ENCODE measurements around the gene TMEM42.

Gene TMEM42

GRCh38 chr3:44875596-44875995 lies 13.9 kb downstream of the TMEM42 start:
- no peak for FAIRE-seq

- no peak for FAIRE-seq
These were observed 15.6 kb downstream of the TMEM42 start for GRCh38 chr3:44877333-44877732.

- no peak for FAIRE-seq
These were observed 18.6 kb downstream of the TMEM42 start for GRCh38 chr3:44880284-44880683.

GRCh38 chr3:44883213-44883955 lies 21.7 kb downstream of the TMEM42 start:
- no peak for FAIRE-seq

- no peak for FAIRE-seq
These were observed 22.3 kb downstream of the TMEM42 start for GRCh38 chr3:44883999-44884431.

- FAIRE-seq: no peak
These were observed 23.9 kb downstream of the TMEM42 start for GRCh38 chr3:44885618-44886017.

- no peak for FAIRE-seq
These were observed 24.8 kb downstream of the TMEM42 start for GRCh38 chr3:44886561-44886960.

GRCh38 chr3:44887101-44887500 lies 25.4 kb downstream of the TMEM42 start:
- FAIRE-seq: no peak

GRCh38 chr3:44890258-44890657 lies 28.5 kb downstream of the TMEM42 start:
- no peak for FAIRE-seq

- FAIRE-seq: no peak
These were observed 29.1 kb downstream of the TMEM42 start for GRCh38 chr3:44890852-44891251.

GRCh38 chr3:44892689-44893088 lies 31.0 kb downstream of the TMEM42 start:
- FAIRE-seq: no peak

GRCh38 chr3:44893097-44893496 lies 31.4 kb downstream of the TMEM42 start:
- no peak for FAIRE-seq

- no peak for FAIRE-seq
These were observed 32.8 kb downstream of the TMEM42 start for GRCh38 chr3:44894485-44894884.

- FAIRE-seq: no peak
These were observed 34.7 kb downstream of the TMEM42 start for GRCh38 chr3:44896440-44896839.

GRCh38 chr3:44899683-44900367 lies 38.1 kb downstream of the TMEM42 start:
- FAIRE-seq: no peak

GRCh38 chr3:44902628-44903027 lies 40.9 kb downstream of the TMEM42 start:
- no peak for FAIRE-seq

GRCh38 chr3:44903314-44903713 lies 41.6 kb downstream of the TMEM42 start:
- no peak for FAIRE-seq

GRCh38 chr3:44903751-44904150 lies 42.0 kb downstream of the TMEM42 start:
- no peak for FAIRE-seq

GRCh38 chr3:44905446-44906157 lies 43.9 kb downstream of the TMEM42 start:
- no peak for FAIRE-seq

- FAIRE-seq: no peak
These were observed 45.3 kb downstream of the TMEM42 start for GRCh38 chr3:44906997-44907396.

- no peak for FAIRE-seq
These were observed 45.9 kb downstream of the TMEM42 start for GRCh38 chr3:44907612-44908011.

GRCh38 chr3:44909063-44909462 lies 47.4 kb downstream of the TMEM42 start:
- FAIRE-seq: no peak

GRCh38 chr3:44910693-44911092 lies 49.0 kb downstream of the TMEM42 start:
- FAIRE-seq: no peak

Measured in TTC549 (cell line).